Nephron progenitor cell (in vitro differentiated cells): ENCODE results near the gene PNCK.
A peak's percentile ranks its signal among the peaks of the same experiment; 100 is the strongest.
"Not testable (repeated sequence)": the region's sequence is repeated elsewhere in the genome, so short reads cannot be mapped to it uniquely, and the experiment has no call there.

Source experiments
- DNase-seq: peaks from one replicate; pipeline ENCODE4 v3.0.0; 2021
- H3K27ac Mint-ChIP-seq: 2 replicates; pipeline ENCODE4 v1.8.0; 2021; ENCODE audit warnings: mild to moderate bottlenecking, moderate library complexity, mixed read lengths
- H3K27me3 Mint-ChIP-seq: 2 replicates; pipeline ENCODE4 v1.8.0; 2021; ENCODE audit warnings: mild to moderate bottlenecking, low read depth, mixed read lengths; ENCODE audit not compliant: poor library complexity
- H3K36me3 Mint-ChIP-seq: 2 replicates; pipeline ENCODE4 v1.8.0; 2021; ENCODE audit warnings: low read depth, mixed read lengths
- H3K4me1 Mint-ChIP-seq: 2 replicates; pipeline ENCODE4 v1.8.0; 2021; ENCODE audit warnings: mixed read lengths
- H3K4me3 Mint-ChIP-seq: 2 replicates; pipeline ENCODE4 v1.8.0; 2021; ENCODE audit warnings: mild to moderate bottlenecking, moderate library complexity, mixed read lengths
- H3K9me3 Mint-ChIP-seq: 2 replicates; pipeline ENCODE4 v1.8.0; 2021; ENCODE audit warnings: mild to moderate bottlenecking, moderate library complexity, mixed read lengths
- TF ChIP-seq, protein P1 (sequence below): fragments of 200-600 bp; sonication (generic); IDR thresholded peaks from 2 replicates; pipeline ENCODE4 v1.5.0; 2021; ENCODE audit warnings: antibody characterized with exemption

Gene PNCK

DNA sequence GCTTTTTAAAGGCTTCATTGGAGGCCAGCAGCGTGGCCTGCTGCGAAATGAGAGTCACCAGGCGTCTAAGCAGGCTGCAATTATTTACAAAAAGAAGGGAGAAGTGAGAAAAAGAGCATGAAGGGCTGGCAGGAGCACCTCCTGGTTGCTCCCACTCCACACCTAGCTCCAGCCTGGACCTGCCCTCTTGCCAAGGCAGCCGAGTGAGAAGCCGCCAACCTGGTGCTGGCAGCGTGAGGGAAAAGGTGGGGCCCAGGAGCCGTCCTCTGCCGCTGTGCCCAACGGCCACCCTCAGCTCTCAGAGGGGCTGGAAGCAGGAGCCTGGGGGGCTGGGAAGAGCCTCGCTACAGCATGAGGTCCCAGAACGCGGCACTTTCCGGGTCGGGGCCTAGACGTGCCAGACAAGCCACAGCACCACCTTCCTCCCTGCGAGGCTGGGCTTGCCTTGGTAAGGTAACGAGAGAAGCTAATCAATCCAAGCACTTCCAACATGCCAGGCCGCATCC is 30.5 kb upstream of the PNCK start:
- Mint-ChIP-seq H3K27me3 (peaks cover 3% of the 10 kb centered on the region), H3K4me1 (peaks cover 38% of the 10 kb centered on the region), H3K9me3 (peaks cover 63% of the 10 kb centered on the region), H3K27ac (peak overlapping the region; percentile 42), H3K4me3 (no peak overlapping the region), H3K36me3 (no peaks in the 10 kb centered on the region)
- TF ChIP-seq, protein P1, sequence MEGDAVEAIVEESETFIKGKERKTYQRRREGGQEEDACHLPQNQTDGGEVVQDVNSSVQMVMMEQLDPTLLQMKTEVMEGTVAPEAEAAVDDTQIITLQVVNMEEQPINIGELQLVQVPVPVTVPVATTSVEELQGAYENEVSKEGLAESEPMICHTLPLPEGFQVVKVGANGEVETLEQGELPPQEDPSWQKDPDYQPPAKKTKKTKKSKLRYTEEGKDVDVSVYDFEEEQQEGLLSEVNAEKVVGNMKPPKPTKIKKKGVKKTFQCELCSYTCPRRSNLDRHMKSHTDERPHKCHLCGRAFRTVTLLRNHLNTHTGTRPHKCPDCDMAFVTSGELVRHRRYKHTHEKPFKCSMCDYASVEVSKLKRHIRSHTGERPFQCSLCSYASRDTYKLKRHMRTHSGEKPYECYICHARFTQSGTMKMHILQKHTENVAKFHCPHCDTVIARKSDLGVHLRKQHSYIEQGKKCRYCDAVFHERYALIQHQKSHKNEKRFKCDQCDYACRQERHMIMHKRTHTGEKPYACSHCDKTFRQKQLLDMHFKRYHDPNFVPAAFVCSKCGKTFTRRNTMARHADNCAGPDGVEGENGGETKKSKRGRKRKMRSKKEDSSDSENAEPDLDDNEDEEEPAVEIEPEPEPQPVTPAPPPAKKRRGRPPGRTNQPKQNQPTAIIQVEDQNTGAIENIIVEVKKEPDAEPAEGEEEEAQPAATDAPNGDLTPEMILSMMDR = no peak
- DNase-seq = no peak

DNA sequence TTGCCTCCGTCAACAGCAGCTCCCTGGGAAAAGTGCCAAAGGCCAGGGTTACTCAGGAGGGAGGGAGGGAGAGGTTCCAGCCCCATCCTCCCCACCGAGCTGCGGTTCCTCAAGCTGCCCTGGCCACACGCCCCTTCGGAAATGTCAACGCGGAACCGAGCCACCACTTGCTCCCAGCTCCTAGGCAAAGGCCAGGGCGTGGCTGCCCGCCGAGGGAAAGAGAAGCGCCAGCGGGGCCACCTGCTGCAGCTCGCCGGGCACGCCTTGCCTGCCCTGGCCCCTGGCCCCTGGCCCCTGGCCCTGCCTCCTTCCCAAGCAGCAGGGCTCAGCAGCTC is 29.4 kb upstream of the PNCK start:
- TF ChIP-seq, protein P1 = no peak
- Mint-ChIP-seq H3K36me3 (no peaks in the 10 kb centered on the region), H3K9me3 (peaks cover 70% of the 10 kb centered on the region), H3K4me1 (peaks cover 31% of the 10 kb centered on the region), H3K4me3 (no peak overlapping the region), H3K27me3 (peaks cover 3% of the 10 kb centered on the region), H3K27ac (no peak overlapping the region)
- DNase-seq = no peak

DNA sequence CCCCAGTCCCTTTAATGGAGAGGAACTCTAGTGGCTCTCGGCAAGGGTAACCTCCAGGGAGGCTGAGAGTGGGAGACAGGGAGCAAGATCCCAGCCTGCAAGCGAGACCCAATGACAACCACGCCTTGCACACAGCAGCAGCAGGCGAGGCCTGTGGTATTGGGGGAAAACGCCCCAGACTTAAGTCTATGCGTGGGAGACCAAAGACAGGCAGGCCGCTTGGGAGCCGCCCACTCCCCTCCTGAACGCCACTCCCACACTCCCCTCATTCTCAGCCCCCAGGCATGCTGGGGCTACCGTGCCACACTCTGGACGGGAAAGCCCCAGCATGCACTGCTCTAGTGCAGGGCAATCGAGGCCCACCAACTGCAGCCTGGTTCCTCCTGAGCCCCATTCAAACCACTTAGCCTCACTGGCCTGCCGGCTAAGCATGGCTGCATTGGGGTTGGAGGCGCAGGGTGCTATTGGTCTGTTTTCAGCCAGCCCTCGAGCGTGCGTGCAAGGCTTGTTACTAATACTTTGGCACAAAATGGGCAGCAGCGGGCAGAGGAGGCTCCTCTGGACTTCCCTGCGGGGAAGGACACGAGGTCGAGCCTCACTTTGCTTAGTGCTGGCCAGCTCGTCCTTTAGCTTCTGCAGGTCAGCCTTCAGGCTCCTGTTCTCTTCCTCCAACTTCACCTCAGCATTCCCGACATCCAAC is 28.9 kb upstream of the PNCK start:
- DNase-seq = no peak
- no peak overlapping the region for H3K4me3 Mint-ChIP-seq
- peaks cover 70% of the 10 kb centered on the region for H3K9me3 Mint-ChIP-seq
- H3K27ac Mint-ChIP-seq = no peak overlapping the region
- peaks cover 3% of the 10 kb centered on the region for H3K27me3 Mint-ChIP-seq
- no peaks in the 10 kb centered on the region for H3K36me3 Mint-ChIP-seq
- peaks cover 29% of the 10 kb centered on the region for H3K4me1 Mint-ChIP-seq
- TF ChIP-seq, protein P1 = no peak

DNA sequence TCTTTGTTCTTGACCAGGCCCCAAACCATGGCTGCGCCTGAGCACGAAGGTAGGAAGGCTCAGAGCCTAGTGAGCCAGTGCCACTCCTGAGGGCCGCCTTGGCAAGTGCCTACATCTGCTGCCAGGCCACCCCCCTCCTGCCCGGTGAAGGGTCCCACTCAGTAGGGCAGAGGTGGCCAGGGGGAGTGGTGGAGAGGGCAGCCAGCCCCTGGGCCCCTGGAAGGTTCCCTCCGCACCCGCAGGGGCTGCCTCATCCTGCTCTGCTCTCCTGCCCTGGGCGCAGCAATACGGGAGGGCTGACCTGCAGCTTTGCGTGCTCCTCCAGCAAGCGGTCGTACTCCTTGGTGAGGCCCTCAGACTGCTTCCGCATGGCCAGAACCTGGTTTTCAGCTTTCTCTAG is 28.1 kb upstream of the PNCK start:
- Mint-ChIP-seq H3K27ac (no peak overlapping the region), H3K36me3 (no peaks in the 10 kb centered on the region), H3K9me3 (peaks cover 70% of the 10 kb centered on the region), H3K4me1 (peaks cover 31% of the 10 kb centered on the region), H3K4me3 (no peak overlapping the region), H3K27me3 (peaks cover 4% of the 10 kb centered on the region)
- no peak for DNase-seq
- TF ChIP-seq, protein P1 = no peak

DNA sequence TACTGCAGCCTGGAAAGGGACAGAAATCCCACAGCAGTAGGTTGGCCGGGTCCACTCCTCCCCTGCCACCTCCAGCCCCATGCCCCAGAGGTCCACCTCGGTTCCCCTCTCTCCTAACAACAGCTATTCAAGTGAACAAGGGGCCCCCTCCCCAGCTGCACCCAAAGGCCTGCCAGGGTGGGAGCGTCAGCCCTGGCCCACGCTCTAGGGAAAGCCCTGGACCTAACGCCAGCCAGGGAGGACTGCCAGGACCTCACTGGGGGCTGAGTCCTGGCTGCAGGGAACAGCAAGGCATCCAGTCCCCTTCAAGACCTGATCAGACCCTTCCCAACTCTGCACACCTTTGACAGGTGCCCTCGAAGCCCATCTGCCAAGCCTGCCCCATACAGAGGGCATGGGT is 27.4 kb upstream of the PNCK start:
- DNase-seq = no peak
- Mint-ChIP-seq H3K9me3 (peaks cover 64% of the 10 kb centered on the region), H3K27ac (no peak overlapping the region), H3K4me3 (no peak overlapping the region), H3K36me3 (no peaks in the 10 kb centered on the region), H3K27me3 (peaks cover 5% of the 10 kb centered on the region), H3K4me1 (peaks cover 25% of the 10 kb centered on the region)
- TF ChIP-seq, protein P1 = no peak

DNA sequence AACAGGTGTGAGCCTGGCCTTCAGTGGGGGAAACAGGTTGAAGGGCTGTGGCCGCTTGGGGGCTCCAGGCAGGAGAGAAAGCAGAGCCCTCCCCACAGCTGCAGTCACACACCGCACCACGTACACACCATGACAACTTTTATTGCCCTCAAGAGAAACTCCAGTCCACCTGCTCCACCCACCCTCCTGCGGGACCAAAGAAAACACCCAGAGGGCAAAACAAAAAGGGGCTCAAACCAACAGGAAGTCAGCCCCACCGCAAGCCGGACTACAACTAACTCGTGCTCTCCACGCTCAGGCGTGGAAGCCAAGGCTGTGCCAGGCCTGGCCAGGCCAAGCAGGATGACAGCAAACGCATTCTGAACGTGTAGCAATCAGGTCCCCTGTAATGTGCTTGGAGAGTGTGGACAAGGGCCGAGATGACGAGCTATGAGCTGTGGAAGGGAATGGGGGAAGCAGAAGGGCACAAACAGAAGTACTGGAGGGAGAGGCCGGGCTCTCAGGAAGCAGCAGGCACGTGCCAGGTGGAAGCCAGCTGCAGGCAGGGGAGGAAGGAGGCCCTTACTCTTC is 26.8 kb upstream of the PNCK start:
- Mint-ChIP-seq H3K4me3 (no peak overlapping the region), H3K9me3 (peaks cover 65% of the 10 kb centered on the region), H3K4me1 (peaks cover 21% of the 10 kb centered on the region), H3K27me3 (peaks cover 5% of the 10 kb centered on the region), H3K36me3 (no peaks in the 10 kb centered on the region), H3K27ac (peak overlapping the region; percentile 45)
- TF ChIP-seq, protein P1 = no peak
- no peak for DNase-seq

DNA sequence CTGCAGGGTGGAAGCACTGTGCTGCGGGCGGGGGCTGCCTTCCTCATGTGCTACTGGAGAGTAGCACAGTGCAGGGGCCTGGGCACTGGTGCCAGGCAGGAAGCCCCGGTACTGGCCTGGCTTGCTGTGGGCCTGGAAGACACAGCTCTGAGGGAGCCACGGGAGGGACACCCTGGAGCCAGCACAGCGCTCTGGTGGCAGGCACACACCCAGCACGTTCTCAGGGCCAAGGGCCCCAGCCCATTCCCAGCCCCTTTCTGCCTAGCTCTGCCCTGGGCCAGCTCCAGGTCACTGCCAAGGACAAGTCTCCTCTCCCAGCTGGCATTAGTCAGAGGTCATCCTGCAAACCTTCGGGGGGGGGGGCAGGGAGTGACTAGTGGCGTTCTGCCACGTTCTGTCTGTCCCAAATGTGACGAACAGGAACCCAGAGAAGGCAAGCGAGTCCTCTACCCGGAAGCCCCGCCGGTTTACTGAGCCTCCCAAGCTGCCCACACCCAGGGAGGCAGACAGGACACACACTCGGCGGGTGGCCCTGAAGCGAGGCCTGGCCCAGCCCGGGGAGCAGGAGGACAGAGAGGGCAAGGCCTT is 26.3 kb upstream of the PNCK start:
- not testable (repeated sequence) for H3K4me3 Mint-ChIP-seq, H3K36me3 Mint-ChIP-seq, H3K27ac Mint-ChIP-seq, DNase-seq, H3K27me3 Mint-ChIP-seq
- Mint-ChIP-seq H3K4me1 (peaks cover 15% of the 10 kb centered on the region), H3K9me3 (peaks cover 59% of the 10 kb centered on the region)

DNA sequence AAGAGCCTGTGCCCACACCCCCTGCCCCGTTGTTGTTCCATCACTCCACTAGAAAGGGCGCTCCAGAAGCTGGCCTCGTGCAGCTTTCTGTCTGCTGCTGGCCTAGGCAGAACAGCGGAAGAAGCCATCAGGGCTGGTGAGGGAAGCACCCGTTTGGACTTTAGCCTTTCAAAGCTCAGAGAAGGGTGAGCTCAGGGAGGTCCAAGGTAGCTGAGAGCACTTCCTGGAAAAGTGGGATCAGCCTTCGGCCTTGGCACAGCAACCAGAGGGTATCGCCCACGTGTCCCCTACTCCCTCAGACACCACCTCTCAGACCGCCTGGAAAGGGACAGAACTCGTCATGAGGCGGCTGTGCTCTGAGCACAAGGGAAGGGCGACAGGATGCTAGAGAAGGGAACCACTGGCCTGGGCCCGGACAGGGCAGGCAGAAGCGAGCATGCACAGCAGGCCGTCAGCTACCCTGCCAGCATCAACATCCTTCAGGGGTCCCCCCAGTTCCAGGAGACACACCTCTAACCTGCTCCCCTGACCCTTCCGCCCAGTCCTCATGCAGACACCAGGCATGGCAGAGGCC is 25.7 kb upstream of the PNCK start:
- not testable (repeated sequence) for DNase-seq, H3K27ac Mint-ChIP-seq, H3K36me3 Mint-ChIP-seq, H3K4me3 Mint-ChIP-seq, H3K27me3 Mint-ChIP-seq
- Mint-ChIP-seq H3K4me1 (peaks cover 11% of the 10 kb centered on the region), H3K9me3 (peaks cover 53% of the 10 kb centered on the region)
